Natural killer cell (primary cell): ENCODE measurements around the gene GPR17. TPM values are rescaled to one million over a fixed set of nuclear protein-coding genes. Genes with fewer than 3 reads are reported as not detected.

Experiments used
- ATAC-seq, 3 donors: fragments of 150-1000 bp in 2 of 3; fragments of 200-7000 bp in 1 of 3; cut with Tn5 transposase; 1 replicate in 1 of 3; 2 replicates in 2 of 3; pipeline ENCODE4 v1.10.0; 2021; ENCODE audit warnings: mild to moderate bottlenecking in 2 of 3, moderate library complexity in 2 of 3
- DNase-seq, 2 donors: peaks; one replicate each; pipeline versions ENCODE4 v3.0.0 to v3.0.0-alpha.2; 2013 to 2021; ENCODE audit warnings: mixed read lengths in 1 of 2
- H3K27ac ChIP-seq: one replicate; pipeline ENCODE4 v1.5.1; 2013; ENCODE audit warnings: mild to moderate bottlenecking, low read length
- H3K27me3 ChIP-seq: one replicate; pipeline ENCODE4 v1.6.1; 2013; ENCODE audit warnings: low read length; ENCODE audit not compliant: control insufficient read depth, insufficient read depth
- H3K36me3 ChIP-seq: one replicate; pipeline ENCODE4 v1.6.1; 2013; ENCODE audit warnings: low read length; ENCODE audit not compliant: control insufficient read depth, insufficient read depth
- H3K4me1 ChIP-seq: one replicate; pipeline ENCODE4 v1.6.1; 2013; ENCODE audit warnings: low read length; ENCODE audit not compliant: control insufficient read depth, insufficient read depth
- H3K4me3 ChIP-seq: one replicate; pipeline ENCODE4 v1.5.1; 2013; ENCODE audit warnings: low read length
- H3K9me3 ChIP-seq: one replicate; pipeline ENCODE4 v1.6.1; 2013; ENCODE audit warnings: low read length; ENCODE audit not compliant: control insufficient read depth, insufficient read depth
- H3K27ac Mint-ChIP-seq, 2 donors: one replicate each; pipeline ENCODE4 v1.8.0; 2022; ENCODE audit warnings: mild to moderate bottlenecking in 2 of 2, mixed read lengths in 2 of 2, moderate library complexity in 1 of 2
- H3K27me3 Mint-ChIP-seq, 2 donors: one replicate each; pipeline ENCODE4 v1.8.0; 2022; ENCODE audit warnings: low read depth in 2 of 2, mixed read lengths in 2 of 2
- H3K36me3 Mint-ChIP-seq: one replicate; pipeline ENCODE4 v1.8.0; 2022; ENCODE audit warnings: mixed read lengths
- H3K4me1 Mint-ChIP-seq, 2 donors: one replicate each; pipeline ENCODE4 v1.8.0; 2022; ENCODE audit warnings: mixed read lengths in 2 of 2
- H3K4me3 Mint-ChIP-seq: one replicate; pipeline ENCODE4 v1.8.0; 2022; ENCODE audit warnings: mild to moderate bottlenecking, moderate library complexity, mixed read lengths
- H3K9me3 Mint-ChIP-seq, 2 donors: one replicate each; pipeline ENCODE4 v1.8.0; 2022; ENCODE audit warnings: mixed read lengths in 2 of 2
- WGBS: methylation state at CpG from one replicate; pipeline ENCODE4 v1.1.7; 2013; ENCODE audit warnings: missing lambda C conversion rate; ENCODE audit not compliant: insufficient coverage; 5-methylcytosine and 5-hydroxymethylcytosine counted together
- intact Hi-C: fragments of 100-400 bp; cut with micrococcal nuclease; formaldehyde crosslinking; loops from one replicate; pipeline ENCODE4 v1.14.2; 2022
- total RNA-seq, 4 donors: library from RNA; stranded (reverse); fragments of 120-200 nt in 1 of 4; gene quantifications; one replicate each; pipeline versions ENCODE4 v1.2.3 to v1.2.4, GENCODE V29; 2013 to 2022
- TF ChIP-seq, protein P1 (sequence below): fragments of 200-600 bp; IDR thresholded peaks from one replicate; pipeline ENCODE4 v1.8.0; 2022; ENCODE audit warnings: antibody characterized with exemption

Gene GPR17
- total RNA-seq, 3 donors from 2014 or later (not counting 1 experiment from before 2014, with no cell fraction given), result not detected

DNA sequence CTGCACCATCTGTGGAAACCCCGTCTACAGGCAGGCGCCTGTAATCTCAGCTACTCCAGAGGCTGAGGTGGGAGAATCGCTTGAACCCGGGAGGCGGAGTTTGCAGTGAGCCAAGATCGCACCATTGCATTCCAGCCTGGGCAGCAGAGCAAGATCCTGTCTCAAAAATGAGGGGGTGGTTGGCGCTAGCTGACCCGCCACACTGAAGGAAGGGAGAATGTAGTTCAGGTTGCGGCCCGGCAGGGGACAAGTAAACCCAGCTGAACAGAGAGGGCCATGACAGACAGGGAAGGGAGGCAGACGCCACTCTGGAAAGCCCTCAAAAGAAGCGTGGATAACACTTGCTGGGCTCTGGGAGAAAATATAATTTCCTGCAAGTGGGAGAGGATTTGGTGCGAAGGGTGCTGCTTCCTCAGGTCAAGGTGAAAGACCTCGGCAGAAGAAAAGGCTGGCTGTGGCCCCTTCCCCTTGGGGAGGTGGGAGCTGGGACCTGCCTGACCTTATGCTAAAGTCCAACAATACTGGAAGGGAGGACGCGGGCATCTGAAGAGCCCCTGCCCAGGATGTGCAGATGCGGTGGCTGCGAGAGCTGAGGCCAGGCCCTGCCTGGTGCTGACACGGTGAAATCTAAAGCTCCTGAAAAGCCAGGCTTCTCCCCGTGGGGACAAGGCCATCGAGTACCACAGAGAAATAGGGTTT lies 51.7 kb downstream of the GPR17 start:
- WGBS, result 94% methylated on average over 21 of the region's 21 CpGs
- Histone ChIP-seq H3K36me3 (no peaks in the 10 kb centered on the region), H3K9me3 (no peaks in the 10 kb centered on the region), H3K27me3 (peaks cover 3% of the 10 kb centered on the region), H3K4me1 (peaks cover 15% of the 10 kb centered on the region), H3K4me3 (no peak overlapping the region), H3K27ac (no peak overlapping the region)
- intact Hi-C loops, result no loop called here
- ATAC-seq (no peak), DNase-seq (no peak)
- Mint-ChIP-seq H3K4me1 (peaks cover 14 to 20% of the 10 kb centered on the region in 2 donors), H3K27me3 (no peaks in the 10 kb centered on the region), H3K36me3 (no peaks in the 10 kb centered on the region), H3K27ac (no peak overlapping the region), H3K4me3 (no peak overlapping the region), H3K9me3 (no peaks in the 10 kb centered on the region)
- TF ChIP-seq, protein P1, sequence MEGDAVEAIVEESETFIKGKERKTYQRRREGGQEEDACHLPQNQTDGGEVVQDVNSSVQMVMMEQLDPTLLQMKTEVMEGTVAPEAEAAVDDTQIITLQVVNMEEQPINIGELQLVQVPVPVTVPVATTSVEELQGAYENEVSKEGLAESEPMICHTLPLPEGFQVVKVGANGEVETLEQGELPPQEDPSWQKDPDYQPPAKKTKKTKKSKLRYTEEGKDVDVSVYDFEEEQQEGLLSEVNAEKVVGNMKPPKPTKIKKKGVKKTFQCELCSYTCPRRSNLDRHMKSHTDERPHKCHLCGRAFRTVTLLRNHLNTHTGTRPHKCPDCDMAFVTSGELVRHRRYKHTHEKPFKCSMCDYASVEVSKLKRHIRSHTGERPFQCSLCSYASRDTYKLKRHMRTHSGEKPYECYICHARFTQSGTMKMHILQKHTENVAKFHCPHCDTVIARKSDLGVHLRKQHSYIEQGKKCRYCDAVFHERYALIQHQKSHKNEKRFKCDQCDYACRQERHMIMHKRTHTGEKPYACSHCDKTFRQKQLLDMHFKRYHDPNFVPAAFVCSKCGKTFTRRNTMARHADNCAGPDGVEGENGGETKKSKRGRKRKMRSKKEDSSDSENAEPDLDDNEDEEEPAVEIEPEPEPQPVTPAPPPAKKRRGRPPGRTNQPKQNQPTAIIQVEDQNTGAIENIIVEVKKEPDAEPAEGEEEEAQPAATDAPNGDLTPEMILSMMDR, result no peak

- H3K27ac Mint-ChIP-seq, result peak overlapping the region in 1 of 2 donors; percentile 37
- H3K4me3 ChIP-seq, result no peak overlapping the region
- TF ChIP-seq, protein P1, result no peak
- DNase-seq (no peak), ATAC-seq (no peak)
- peaks cover 3% of the 10 kb centered on the region for H3K27me3 ChIP-seq
- H3K9me3 Mint-ChIP-seq, result no peaks in the 10 kb centered on the region
- no peak overlapping the region for H3K4me3 Mint-ChIP-seq
- H3K4me1 Mint-ChIP-seq, result peaks cover 18 to 22% of the 10 kb centered on the region in 2 donors
- H3K36me3 Mint-ChIP-seq, result no peaks in the 10 kb centered on the region
- H3K4me1 ChIP-seq, result peaks cover 27% of the 10 kb centered on the region
- intact Hi-C loops, result no loop called here
- H3K27me3 Mint-ChIP-seq, result no peaks in the 10 kb centered on the region
- peaks cover 3% of the 10 kb centered on the region for H3K36me3 ChIP-seq
- no peak overlapping the region for H3K27ac ChIP-seq
- H3K9me3 ChIP-seq, result no peaks in the 10 kb centered on the region
- 94% methylated on average over 27 of the region's 27 CpGs for WGBS
Observed at GRCh38 chr2:127698553-127699355, 52.8 kb downstream of the GPR17 start.

GRCh38 chr2:127700527-127701192 lies 54.7 kb downstream of the GPR17 start:
- H3K36me3 ChIP-seq, result peaks cover 9% of the 10 kb centered on the region
- Mint-ChIP-seq H3K9me3 (no peaks in the 10 kb centered on the region), H3K4me1 (peaks cover 34 to 35% of the 10 kb centered on the region in 2 donors), H3K36me3 (no peaks in the 10 kb centered on the region), H3K27me3 (no peaks in the 10 kb centered on the region), H3K27ac (peak overlapping the region; percentile 90 to 98), H3K4me3 (peak overlapping the region; percentile 88)
- peak overlapping the region; percentile 61 for H3K4me3 ChIP-seq
- TF ChIP-seq, protein P1, result no peak
- peaks cover 33% of the 10 kb centered on the region for H3K4me1 ChIP-seq
- H3K9me3 ChIP-seq, result no peaks in the 10 kb centered on the region
- peak in 1 of 3 donors; percentile 12 for ATAC-seq
- 60% methylated on average over 15 of the region's 17 CpGs for WGBS
- H3K27me3 ChIP-seq, result peaks cover 3% of the 10 kb centered on the region
- peak overlapping the region; percentile 94 for H3K27ac ChIP-seq
- DNase-seq, result peak; percentile 36 to 42
- intact Hi-C loops, result loop anchor here (1.0 to 5.0 kb wide), 6 partner anchors 112 to 392 kb away; partner anchors contain the start of genes IWS1, MAP3K2, POLR2D and SAP130
